AG10803 (cell line): ENCODE data around the gene MIOS.
A peak's percentile ranks its signal among the peaks of the same experiment; 100 is the strongest.

Source experiments
- DNase-seq: peaks from one replicate; pipeline ENCODE4 v3.0.0; 2010; ENCODE audit warnings: low read depth
- H3K4me3 ChIP-seq: 2 replicates; pipeline ENCODE4 v1.5.1; 2011; ENCODE audit warnings: mild to moderate bottlenecking, low read length, control low read depth
- CTCF ChIP-seq: conservative IDR thresholded peaks from 2 replicates; pipeline ENCODE4 v1.5.1; 2011; ENCODE audit warnings: mild to moderate bottlenecking, low read length, control low read depth, inconsistent platforms

The MIOS gene

GRCh38 chr7:7581531-7582179, 15.0 kb downstream of the MIOS start:
- no peak for DNase-seq
- no peak for TF ChIP-seq CTCF
- H3K4me3 ChIP-seq: no peak overlapping the region

- no peak for TF ChIP-seq CTCF
- no peak overlapping the region for H3K4me3 ChIP-seq
- no peak for DNase-seq
These were observed 15.9 kb downstream of the MIOS start for GRCh38 chr7:7582596-7582995.

- no peak for DNase-seq
- H3K4me3 ChIP-seq: no peak overlapping the region
- TF ChIP-seq CTCF: no peak
These were observed 17.0 kb downstream of the MIOS start for GRCh38 chr7:7583731-7584130.

GRCh38 chr7:7584653-7585052, 18.0 kb downstream of the MIOS start:
- no peak for TF ChIP-seq CTCF
- H3K4me3 ChIP-seq: no peak overlapping the region
- DNase-seq: no peak

GRCh38 chr7:7585241-7585928, 18.7 kb downstream of the MIOS start:
- DNase-seq: no peak
- H3K4me3 ChIP-seq: no peak overlapping the region
- no peak for TF ChIP-seq CTCF

GRCh38 chr7:7595451-7595850, 28.8 kb downstream of the MIOS start:
- DNase-seq: peak; percentile 31
- peak; percentile 41 for TF ChIP-seq CTCF
- no peak overlapping the region for H3K4me3 ChIP-seq

- DNase-seq: no peak
- TF ChIP-seq CTCF: no peak
- H3K4me3 ChIP-seq: no peak overlapping the region
These were observed 29.5 kb downstream of the MIOS start for GRCh38 chr7:7596176-7596575.
